ENCODE measurements around the gene DNLZ. TPM values are rescaled to one million over a fixed set of nuclear protein-coding genes. Genes with fewer than 3 reads are reported as not detected.
"Not testable (repeated sequence)": the region's sequence is repeated elsewhere in the genome, so short reads cannot be mapped to it uniquely, and the experiment has no call there.

DNLZ gene
- total and polyA plus RNA-seq, 12 donors: 23.3 to 49.2 (median 32.5) TPM

- Histone ChIP-seq H3K4me1 (peaks cover 24 to 48% (median 33%) of the 10 kb centered on the region in 9 donors), H3K9me3 (peaks cover 0 to 9% (median 0%) of the 10 kb centered on the region in 11 donors), H3K36me3 (no peaks in the 10 kb centered on the region), H3K4me3 (no peak overlapping the region), H3K27ac (peak overlapping the region in 7 of 10 donors; percentile 34 to 72 (median 58)), H3K27me3 (peaks cover 0 to 23% (median 0%) of the 10 kb centered on the region in 7 donors)
- peak in 2 of 9 donors; percentile 26 for TF ChIP-seq CTCF (IDR thresholded peaks at IDR 0.05)
- DNase-seq (peak; percentile 50 to 70), ATAC-seq (peak; percentile 30 to 79 (median 68))
- WGBS, 2 donors: 42 to 51% methylated on average over 24 of the region's 24 CpGs
- intact Hi-C loops (cut with DNase I): loop anchor here in 1 of 10 donors (5.0 kb wide), 1 partner anchor 38 kb away; the partner anchor contains the start of gene DNLZ
These were observed 38.8 kb downstream of the DNLZ start for GRCh38 chr9:136324501-136325300.

GRCh38 chr9:136323371-136323789 is 40.2 kb downstream of the DNLZ start:
- Histone ChIP-seq H3K27me3 (peaks cover 0 to 21% (median 0%) of the 10 kb centered on the region in 7 donors), H3K27ac (no peak overlapping the region), H3K36me3 (no peaks in the 10 kb centered on the region), H3K4me3 (no peak overlapping the region), H3K9me3 (peaks cover 0 to 9% (median 0%) of the 10 kb centered on the region in 11 donors), H3K4me1 (peaks cover 14 to 36% (median 21%) of the 10 kb centered on the region in 9 donors)
- intact Hi-C loops (cut with DNase I): no loop called here
- peak in 1 of 2 donors; percentile 6 for DNase-seq
- WGBS, 2 donors: 90 to 91% methylated on average over 17 of the region's 17 CpGs
- no peak for ATAC-seq
- no peak for TF ChIP-seq CTCF (IDR thresholded peaks at IDR 0.05)

- peak in 1 of 2 donors; percentile 2 for DNase-seq
- intact Hi-C loops (cut with DNase I): no loop called here
- no peak overlapping the region for H3K4me3 ChIP-seq
- peaks cover 0 to 15% (median 0%) of the 10 kb centered on the region in 7 donors for H3K27me3 ChIP-seq
- no peak for ATAC-seq
- no peak for TF ChIP-seq CTCF (IDR thresholded peaks at IDR 0.05)
- 81 to 85% methylated on average over 23 of the region's 23 CpGs for WGBS, 2 donors
- peaks cover 9 to 31% (median 16%) of the 10 kb centered on the region in 9 donors for H3K4me1 ChIP-seq
- H3K9me3 ChIP-seq: peaks cover 0 to 9% (median 0%) of the 10 kb centered on the region in 11 donors
- no peak overlapping the region for H3K27ac ChIP-seq
- H3K36me3 ChIP-seq: no peaks in the 10 kb centered on the region
These were observed 40.7 kb downstream of the DNLZ start for GRCh38 chr9:136322756-136323330.

GRCh38 chr9:136321561-136321960 is 42.0 kb downstream of the DNLZ start:
- ATAC-seq (no peak), DNase-seq (peak in 1 of 2 donors; percentile 4)
- peaks cover 0 to 9% (median 0%) of the 10 kb centered on the region in 11 donors for H3K9me3 ChIP-seq
- peaks cover 0 to 8% (median 0%) of the 10 kb centered on the region in 7 donors for H3K27me3 ChIP-seq
- no peak overlapping the region for H3K27ac ChIP-seq
- 85 to 91% methylated on average over 19 of the region's 19 CpGs for WGBS, 2 donors
- intact Hi-C loops (cut with DNase I): no loop called here
- TF ChIP-seq CTCF (IDR thresholded peaks at IDR 0.05): no peak
- H3K36me3 ChIP-seq: no peaks in the 10 kb centered on the region
- no peak overlapping the region for H3K4me3 ChIP-seq
- H3K4me1 ChIP-seq: peaks cover 2 to 23% (median 8%) of the 10 kb centered on the region in 9 donors

- H3K27ac ChIP-seq; H3K9me3 ChIP-seq; DNase-seq; H3K36me3 ChIP-seq; ATAC-seq; intact Hi-C loops (cut with DNase I); H3K4me3 ChIP-seq; H3K27me3 ChIP-seq: not testable (repeated sequence)
- H3K4me1 ChIP-seq: peaks cover 0 to 17% (median 5%) of the 10 kb centered on the region in 9 donors
These were observed 42.6 kb downstream of the DNLZ start for GRCh38 chr9:136320972-136321371.

- H3K36me3 ChIP-seq, H3K4me3 ChIP-seq, ATAC-seq, H3K27ac ChIP-seq, DNase-seq, H3K27me3 ChIP-seq, H3K4me1 ChIP-seq: not testable (repeated sequence)
- H3K9me3 ChIP-seq: peaks cover 0 to 18% (median 3%) of the 10 kb centered on the region in 11 donors
- WGBS, 2 donors: 91 to 93% methylated on average over 3 of the region's 3 CpGs
- intact Hi-C loops (cut with DNase I): loop anchor here in 1 of 10 donors (10.0 kb wide), 1 partner anchor 85 kb away; the partner anchor contains the start of gene SNAPC4
These were observed 43.6 kb downstream of the DNLZ start for GRCh38 chr9:136319955-136320354.

GRCh38 chr9:136319244-136319643 is 44.3 kb downstream of the DNLZ start:
- H3K4me1 ChIP-seq, H3K27ac ChIP-seq, ATAC-seq, H3K27me3 ChIP-seq, DNase-seq, H3K36me3 ChIP-seq, H3K4me3 ChIP-seq: not testable (repeated sequence)
- 94 to 99% methylated on average over 14 of the region's 14 CpGs for WGBS, 2 donors
- peaks cover 0 to 25% (median 4%) of the 10 kb centered on the region in 11 donors for H3K9me3 ChIP-seq
- intact Hi-C loops (cut with DNase I): loop anchor here in 1 of 10 donors (10.0 kb wide), 1 partner anchor 86 kb away; the partner anchor contains the start of gene SNAPC4

Data from heart right ventricle (tissue), 16 donors.